ENCODE data around the gene PNRC1. TPM values are rescaled to one million over a fixed set of nuclear protein-coding genes. Genes with fewer than 3 reads are reported as not detected.
A peak's percentile ranks its signal among the peaks of the same experiment; 100 is the strongest.

The PNRC1 gene
- total and polyA plus RNA-seq, 2 donors (not counting 1 experiment from before 2014, with no cell fraction given): 158 to 486 TPM

DNA sequence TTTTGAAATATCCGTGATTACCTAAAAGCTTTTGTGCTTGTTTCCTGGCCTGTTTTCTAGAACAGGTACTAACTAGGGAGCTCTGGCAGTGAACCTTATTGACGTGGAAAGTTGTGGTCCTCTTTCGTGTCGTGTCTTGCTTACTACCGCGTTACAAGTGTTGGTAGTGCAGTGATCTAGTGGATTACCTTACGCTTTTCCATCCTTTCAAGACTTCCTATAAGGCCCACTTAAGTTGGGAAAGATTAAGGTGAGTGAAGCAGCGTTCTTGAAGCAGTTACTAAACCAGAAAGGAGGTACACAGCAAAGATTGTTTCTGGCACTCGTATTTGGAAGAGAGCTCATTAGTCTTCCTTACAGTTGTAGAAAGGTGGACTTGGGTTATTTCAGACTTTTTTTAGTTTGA, 1.9 kb downstream of the PNRC1 start:
- CTCF ChIA-PET: interaction anchor here (0.6 to 0.7 kb wide), 2 partner anchors 526 to 1167 kb away, joined by 3 read pairs; no protein-coding TSS in a partner anchor
- Histone ChIP-seq H3K27me3 (replicated peaks in 1 of 4; ENCODE audit: control extremely low read depth in 1 of 4, control insufficient read depth in 3 of 4, insufficient read depth in 4 of 4, low read length in 3 of 4) (no peaks in the 10 kb centered on the region), H3K27ac (ENCODE audit: low read length in 2 of 2) (peak overlapping the region; percentile 96 to 99), H2AFZ (ENCODE audit: insufficient read depth, low read depth, low read length, poor library complexity, severe bottlenecking) (no peak overlapping the region), H3K36me3 (replicated peaks in 1 of 2; ENCODE audit: control extremely low read depth in 1 of 2, control insufficient read depth in 1 of 2, extremely low read depth in 1 of 2, insufficient read depth in 2 of 2, low read length in 1 of 2) (peaks cover 0 to 38% of the 10 kb centered on the region in 2 experiments), H3K4me2 (replicated peaks; ENCODE audit: low read depth, low read length, poor library complexity, severe bottlenecking) (peak overlapping the region; percentile 83), H3K4me3 (ENCODE audit: control extremely low read depth in 1 of 5, extremely low read depth in 1 of 5, insufficient read depth in 1 of 5, low read depth in 2 of 5, low read length in 4 of 5) (peak overlapping the region; percentile 94 to 100 (median 98)), H3K79me2 (ENCODE audit: control insufficient read depth, insufficient read depth, low read length) (peaks cover 73% of the 10 kb centered on the region), H3K9me3 (ENCODE audit: control extremely low read depth in 1 of 3, control insufficient read depth in 2 of 3, insufficient read depth in 1 of 3, low read length in 2 of 3) (no peaks in the 10 kb centered on the region), H3K4me1 (ENCODE audit: control insufficient read depth in 2 of 2, insufficient read depth in 2 of 2, low read length in 2 of 2) (peaks cover 25 to 29% of the 10 kb centered on the region in 2 donors), H4K20me1 (ENCODE audit: control insufficient read depth, insufficient read depth, low read length, poor library complexity, severe bottlenecking) (peaks cover 58% of the 10 kb centered on the region), H3K9ac (ENCODE audit: low read length) (peak overlapping the region; percentile 98)
- WGBS (ENCODE audit: insufficient coverage): 0% methylated on average over 5 of the region's 9 CpGs
- TF ChIP-seq, protein P1, sequence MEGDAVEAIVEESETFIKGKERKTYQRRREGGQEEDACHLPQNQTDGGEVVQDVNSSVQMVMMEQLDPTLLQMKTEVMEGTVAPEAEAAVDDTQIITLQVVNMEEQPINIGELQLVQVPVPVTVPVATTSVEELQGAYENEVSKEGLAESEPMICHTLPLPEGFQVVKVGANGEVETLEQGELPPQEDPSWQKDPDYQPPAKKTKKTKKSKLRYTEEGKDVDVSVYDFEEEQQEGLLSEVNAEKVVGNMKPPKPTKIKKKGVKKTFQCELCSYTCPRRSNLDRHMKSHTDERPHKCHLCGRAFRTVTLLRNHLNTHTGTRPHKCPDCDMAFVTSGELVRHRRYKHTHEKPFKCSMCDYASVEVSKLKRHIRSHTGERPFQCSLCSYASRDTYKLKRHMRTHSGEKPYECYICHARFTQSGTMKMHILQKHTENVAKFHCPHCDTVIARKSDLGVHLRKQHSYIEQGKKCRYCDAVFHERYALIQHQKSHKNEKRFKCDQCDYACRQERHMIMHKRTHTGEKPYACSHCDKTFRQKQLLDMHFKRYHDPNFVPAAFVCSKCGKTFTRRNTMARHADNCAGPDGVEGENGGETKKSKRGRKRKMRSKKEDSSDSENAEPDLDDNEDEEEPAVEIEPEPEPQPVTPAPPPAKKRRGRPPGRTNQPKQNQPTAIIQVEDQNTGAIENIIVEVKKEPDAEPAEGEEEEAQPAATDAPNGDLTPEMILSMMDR (IDR thresholded peaks at IDR 0.05): no peak
- TF ChIP-seq EZH2 (IDR thresholded peaks at IDR 0.05; ENCODE audit: borderline replicate concordance, insufficient read depth, low read depth, low read length, poor library complexity, severe bottlenecking): no peak
- Mint-ChIP-seq H3K27me3 (no peaks in the 10 kb centered on the region), H3K4me3 (peak overlapping the region; percentile 94), H3K9me3 (ENCODE audit: insufficient read depth) (no peaks in the 10 kb centered on the region), H3K27ac (peak overlapping the region; percentile 96), H3K4me1 (peaks cover 46% of the 10 kb centered on the region)
- POLR2A ChIA-PET: interaction anchor here (0.7 to 3.1 kb wide), 3 partner anchors 63 to 268 kb away, joined by 3 to 40 read pairs (median 12); partner anchors contain the start of gene PM20D2
- intact Hi-C loops (cut with micrococcal nuclease): loop anchor here (5.0 to 10.0 kb wide), 3 partner anchors 100 to 1928 kb away; partner anchors contain the start of gene ZNF292
- peak; percentile 20 for DNase-seq
- no peak for ATAC-seq (ENCODE audit: low read depth)

- peaks cover 0 to 38% of the 10 kb centered on the region in 2 experiments for H3K36me3 ChIP-seq (replicated peaks in 1 of 2; ENCODE audit: control extremely low read depth in 1 of 2, control insufficient read depth in 1 of 2, extremely low read depth in 1 of 2, insufficient read depth in 2 of 2, low read length in 1 of 2)
- TF ChIP-seq, protein P1 (IDR thresholded peaks at IDR 0.05): no peak
- no peak for TF ChIP-seq EZH2 (IDR thresholded peaks at IDR 0.05; ENCODE audit: borderline replicate concordance, insufficient read depth, low read depth, low read length, poor library complexity, severe bottlenecking)
- Mint-ChIP-seq H3K27ac (peak overlapping the region; percentile 23), H3K4me3 (peak overlapping the region; percentile 24), H3K4me1 (peaks cover 44% of the 10 kb centered on the region), H3K9me3 (ENCODE audit: insufficient read depth) (no peaks in the 10 kb centered on the region), H3K27me3 (no peaks in the 10 kb centered on the region)
- DNase-seq: no peak
- H3K9me3 ChIP-seq (ENCODE audit: control extremely low read depth in 1 of 3, control insufficient read depth in 2 of 3, insufficient read depth in 1 of 3, low read length in 2 of 3): no peaks in the 10 kb centered on the region
- ATAC-seq (ENCODE audit: low read depth): no peak
- peak overlapping the region; percentile 7 to 62 for H3K27ac ChIP-seq (ENCODE audit: low read length in 2 of 2)
- H3K79me2 ChIP-seq (ENCODE audit: control insufficient read depth, insufficient read depth, low read length): peaks cover 60% of the 10 kb centered on the region
- H3K4me2 ChIP-seq (replicated peaks; ENCODE audit: low read depth, low read length, poor library complexity, severe bottlenecking): no peak overlapping the region
- no peak overlapping the region for H3K9ac ChIP-seq (ENCODE audit: low read length)
- ChIA-PET POLR2A (interaction anchor here (0.6 kb wide), 1 partner anchor 10 kb away, joined by 12 read pairs; no protein-coding TSS in a partner anchor), CTCF (no interaction called here)
- no peak overlapping the region for H3K4me3 ChIP-seq (ENCODE audit: control extremely low read depth in 1 of 5, extremely low read depth in 1 of 5, insufficient read depth in 1 of 5, low read depth in 2 of 5, low read length in 4 of 5)
- intact Hi-C loops (cut with micrococcal nuclease): loop anchor here (5.0 to 10.0 kb wide), 3 partner anchors 102 to 1930 kb away; partner anchors contain the start of gene ZNF292
- H4K20me1 ChIP-seq (ENCODE audit: control insufficient read depth, insufficient read depth, low read length, poor library complexity, severe bottlenecking): peaks cover 70% of the 10 kb centered on the region
- peaks cover 21 to 27% of the 10 kb centered on the region in 2 donors for H3K4me1 ChIP-seq (ENCODE audit: control insufficient read depth in 2 of 2, insufficient read depth in 2 of 2, low read length in 2 of 2)
- no peaks in the 10 kb centered on the region for H3K27me3 ChIP-seq (replicated peaks in 1 of 4; ENCODE audit: control extremely low read depth in 1 of 4, control insufficient read depth in 3 of 4, insufficient read depth in 4 of 4, low read length in 3 of 4)
- H2AFZ ChIP-seq (ENCODE audit: insufficient read depth, low read depth, low read length, poor library complexity, severe bottlenecking): no peak overlapping the region
Observed at GRCh38 chr6:89084542-89084941, 4.0 kb downstream of the PNRC1 start.
